ENCODE results near the gene IL24. TPM values are rescaled to one million over a fixed set of nuclear protein-coding genes. Genes with fewer than 3 reads are reported as not detected.

IL24 gene
- polyA plus RNA-seq, 1 of the 3 experiments (the other 2 are of a cell fraction), result 0.03 TPM

DNA sequence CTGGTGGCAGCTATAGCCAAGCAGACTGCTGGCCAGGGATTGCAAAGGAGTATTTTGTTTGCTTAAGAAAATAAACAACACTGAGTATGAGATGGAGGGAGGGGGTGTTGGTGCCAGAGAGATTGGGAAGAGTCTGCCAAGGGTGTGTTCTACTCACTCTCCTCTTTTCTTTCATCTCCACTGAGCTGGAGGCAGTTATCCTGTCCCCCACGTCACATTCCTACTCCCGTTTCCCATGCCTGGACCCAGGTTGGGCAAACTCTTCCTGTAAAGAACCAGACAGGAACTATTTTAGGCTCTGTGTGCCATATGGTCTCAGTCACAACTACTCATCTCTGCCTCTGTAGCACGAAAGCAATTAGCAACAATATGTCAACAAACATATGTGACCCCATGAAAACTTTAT is 1.4 kb upstream of the IL24 start (continued):
- TF ChIP-seq, protein P1, sequence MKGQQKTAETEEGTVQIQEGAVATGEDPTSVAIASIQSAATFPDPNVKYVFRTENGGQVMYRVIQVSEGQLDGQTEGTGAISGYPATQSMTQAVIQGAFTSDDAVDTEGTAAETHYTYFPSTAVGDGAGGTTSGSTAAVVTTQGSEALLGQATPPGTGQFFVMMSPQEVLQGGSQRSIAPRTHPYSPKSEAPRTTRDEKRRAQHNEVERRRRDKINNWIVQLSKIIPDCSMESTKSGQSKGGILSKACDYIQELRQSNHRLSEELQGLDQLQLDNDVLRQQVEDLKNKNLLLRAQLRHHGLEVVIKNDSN (IDR thresholded peaks at IDR 0.05; ENCODE audit: borderline replicate concordance, low read depth), result no peak
- no peak for TF ChIP-seq GATA2 (CRISPR knock-in tag; IDR thresholded peaks at IDR 0.05)
- TF ChIP-seq, protein P2, sequence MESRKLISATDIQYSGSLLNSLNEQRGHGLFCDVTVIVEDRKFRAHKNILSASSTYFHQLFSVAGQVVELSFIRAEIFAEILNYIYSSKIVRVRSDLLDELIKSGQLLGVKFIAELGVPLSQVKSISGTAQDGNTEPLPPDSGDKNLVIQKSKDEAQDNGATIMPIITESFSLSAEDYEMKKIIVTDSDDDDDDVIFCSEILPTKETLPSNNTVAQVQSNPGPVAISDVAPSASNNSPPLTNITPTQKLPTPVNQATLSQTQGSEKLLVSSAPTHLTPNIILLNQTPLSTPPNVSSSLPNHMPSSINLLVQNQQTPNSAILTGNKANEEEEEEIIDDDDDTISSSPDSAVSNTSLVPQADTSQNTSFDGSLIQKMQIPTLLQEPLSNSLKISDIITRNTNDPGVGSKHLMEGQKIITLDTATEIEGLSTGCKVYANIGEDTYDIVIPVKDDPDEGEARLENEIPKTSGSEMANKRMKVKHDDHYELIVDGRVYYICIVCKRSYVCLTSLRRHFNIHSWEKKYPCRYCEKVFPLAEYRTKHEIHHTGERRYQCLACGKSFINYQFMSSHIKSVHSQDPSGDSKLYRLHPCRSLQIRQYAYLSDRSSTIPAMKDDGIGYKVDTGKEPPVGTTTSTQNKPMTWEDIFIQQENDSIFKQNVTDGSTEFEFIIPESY (IDR thresholded peaks at IDR 0.05; ENCODE audit: borderline replicate concordance, low read depth), result no peak
- TF ChIP-seq MXI1 (IDR thresholded peaks at IDR 0.05; ENCODE audit: low read depth, low read length), result no peak

DNA sequence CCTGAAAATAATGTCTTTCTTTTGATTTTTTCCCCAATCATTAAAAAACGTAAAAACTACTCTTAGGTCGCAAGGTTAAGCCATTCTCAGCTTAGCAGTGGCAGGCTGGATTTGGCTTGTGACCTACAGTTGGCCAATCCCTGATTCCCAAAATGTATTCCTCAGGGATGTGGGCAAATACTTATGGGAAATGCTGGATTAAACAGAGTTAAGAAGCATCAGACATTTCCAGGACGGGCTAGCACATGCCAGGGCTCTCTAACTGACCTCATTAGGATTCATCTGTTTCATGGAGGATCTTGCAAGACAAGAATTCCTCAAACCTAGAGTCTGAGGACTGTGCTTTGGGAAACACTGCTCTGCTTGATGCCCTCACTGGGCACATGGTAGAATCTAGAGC is 982 bp upstream of the IL24 start:
- Histone ChIP-seq H3K79me2 (ENCODE audit: insufficient read depth) (no peaks in the 10 kb centered on the region), H2AFZ (ENCODE audit: low read depth) (no peak overlapping the region), H3K9me2 (no peaks in the 10 kb centered on the region), H4K20me1 (ENCODE audit: insufficient read depth) (no peaks in the 10 kb centered on the region), H3K36me3 (replicated peaks in 1 of 2; ENCODE audit: control insufficient read depth in 1 of 2, insufficient read depth in 2 of 2, low read length in 1 of 2) (no peaks in the 10 kb centered on the region), H3K27me3 (ENCODE audit: insufficient read depth) (no peaks in the 10 kb centered on the region), H3K4me2 (no peak overlapping the region), H3F3A (replicated peaks; ENCODE audit: insufficient read depth) (no peaks in the 10 kb centered on the region), H3K27ac (ENCODE audit: low read depth in 2 of 2, low read length in 1 of 2) (no peak overlapping the region), H3K9me3 (no peaks in the 10 kb centered on the region), H3K9ac (no peak overlapping the region), H3K4me3 (ENCODE audit: low read depth in 2 of 2, low read length in 1 of 2) (no peak overlapping the region), H3K4me1 (ENCODE audit: control insufficient read depth in 1 of 2, insufficient read depth in 2 of 2, low read depth in 1 of 2, low read length in 1 of 2) (no peaks in the 10 kb centered on the region)
- TF ChIP-seq, protein P1 (IDR thresholded peaks at IDR 0.05; ENCODE audit: borderline replicate concordance, low read depth), result no peak
- DNase-seq, result no peak
- ChIA-PET CTCF (interaction anchor here (1.2 to 5.9 kb wide), 5 partner anchors 9 to 170 kb away, joined by 4 to 32 read pairs (median 8); no protein-coding TSS in a partner anchor), POLR2A (no interaction called here)
- 88% methylated on average over 3 of the region's 3 CpGs for WGBS (ENCODE audit: low lambda C conversion rate)

DNA sequence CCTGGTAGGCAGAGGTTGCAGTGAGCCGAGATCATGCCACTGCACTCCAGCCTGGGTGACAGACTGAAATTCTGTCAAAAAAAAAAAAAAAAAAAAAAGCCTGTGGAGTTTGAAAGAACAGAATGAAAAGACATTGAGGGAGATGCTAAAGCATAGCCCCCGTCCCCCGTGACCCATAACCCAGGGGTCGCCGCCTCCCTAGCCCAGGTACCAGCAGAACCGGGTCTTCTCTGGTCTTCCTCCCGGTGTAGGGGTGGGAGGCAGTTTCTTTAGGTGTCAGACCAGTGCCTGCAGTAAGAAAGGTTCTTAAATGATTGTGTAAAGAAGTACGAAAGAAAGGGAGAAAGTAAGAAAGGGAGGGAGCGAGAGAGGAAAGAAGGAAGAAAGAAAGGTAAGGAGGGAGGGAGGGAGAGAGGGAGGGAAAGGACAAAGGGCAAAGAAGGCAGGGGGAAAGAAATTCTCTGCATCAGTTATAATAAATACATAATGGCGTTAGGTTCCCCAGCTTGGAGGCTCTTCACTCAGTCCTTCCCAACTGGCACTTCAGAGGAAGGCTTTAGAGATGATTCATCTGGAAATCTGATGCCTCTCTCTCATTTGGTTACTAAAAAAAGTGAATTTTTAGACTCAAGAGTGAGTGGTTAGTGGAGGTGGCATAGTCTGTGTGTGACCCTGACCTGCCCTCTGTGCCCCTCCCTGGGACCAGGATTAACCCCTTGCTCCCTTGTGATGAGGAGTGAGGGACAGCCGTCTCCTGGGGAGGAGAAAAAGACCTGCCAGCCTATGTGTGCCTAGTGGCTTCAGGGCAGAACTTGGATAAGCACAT is 1.1 kb downstream of the IL24 start:
- no peaks in the 10 kb centered on the region for H3K79me2 ChIP-seq (ENCODE audit: insufficient read depth)
- WGBS (ENCODE audit: low lambda C conversion rate), result 67% methylated on average over 11 of the region's 11 CpGs
- H3F3A ChIP-seq (replicated peaks; ENCODE audit: insufficient read depth), result no peaks in the 10 kb centered on the region
- no peaks in the 10 kb centered on the region for H4K20me1 ChIP-seq (ENCODE audit: insufficient read depth)
- no peak for DNase-seq
- no peak overlapping the region for H3K4me3 ChIP-seq (ENCODE audit: low read depth in 2 of 2, low read length in 1 of 2)
- H2AFZ ChIP-seq (ENCODE audit: low read depth), result peak overlapping the region; percentile 89; the same call in 1 of the 2 replicates
- H3K27me3 ChIP-seq (ENCODE audit: insufficient read depth), result no peaks in the 10 kb centered on the region
- no peak overlapping the region for H3K9ac ChIP-seq
- 0 out of 4 replicates have a peak overlapping the region, but pooled peaks of 1 of the 2 experiments have one; percentile 28 for H3K27ac ChIP-seq (ENCODE audit: low read depth in 2 of 2, low read length in 1 of 2)
- H3K9me3 ChIP-seq, result no peaks in the 10 kb centered on the region
- H3K4me1 ChIP-seq (ENCODE audit: control insufficient read depth in 1 of 2, insufficient read depth in 2 of 2, low read depth in 1 of 2, low read length in 1 of 2), result no peaks in the 10 kb centered on the region
- no peaks in the 10 kb centered on the region for H3K9me2 ChIP-seq
- peak overlapping the region; percentile 32; the same call in 1 of the 2 replicates for H3K4me2 ChIP-seq
- H3K36me3 ChIP-seq (replicated peaks in 1 of 2; ENCODE audit: control insufficient read depth in 1 of 2, insufficient read depth in 2 of 2, low read length in 1 of 2), result no peaks in the 10 kb centered on the region
- CTCF ChIA-PET, result interaction anchor here (1.6 to 5.9 kb wide), 3 partner anchors 10 to 164 kb away, joined by 6 to 32 read pairs (median 10); no protein-coding TSS in a partner anchor
- POLR2A ChIA-PET, result no interaction called here
- TF ChIP-seq GABPA (IDR thresholded peaks at IDR 0.05; ENCODE audit: low read depth), result no peak
- TF ChIP-seq FOXJ3 (CRISPR knock-in tag; IDR thresholded peaks at IDR 0.05), result no peak
- TF ChIP-seq, protein P1 (IDR thresholded peaks at IDR 0.05; ENCODE audit: borderline replicate concordance, low read depth), result no peak
- TF ChIP-seq JUND (IDR thresholded peaks at IDR 0.05), result peak; percentile 74
- no peak for TF ChIP-seq EZH2phosphoT487 (IDR thresholded peaks at IDR 0.05; ENCODE audit: borderline replicate concordance, low read depth)
- no peak for TF ChIP-seq RCOR1 (IDR thresholded peaks at IDR 0.05; ENCODE audit: low read length)
- peak; percentile 70; the same call in 1 of the 2 replicates for TF ChIP-seq MEF2A (IDR thresholded peaks at IDR 0.05; ENCODE audit: borderline replicate concordance, low read depth)
- no peak for TF ChIP-seq GATA2 (CRISPR knock-in tag; IDR thresholded peaks at IDR 0.05)
- TF ChIP-seq YY1 (IDR thresholded peaks at IDR 0.05; ENCODE audit: low read depth), result peak; percentile 47; the same call in 1 of the 2 replicates
- TF ChIP-seq NRF1 (IDR thresholded peaks at IDR 0.05; ENCODE audit: low read depth, low read length), result no peak
- peak; percentile 85 for TF ChIP-seq RXRA (IDR thresholded peaks at IDR 0.05; ENCODE audit: borderline replicate concordance, low read depth)
- TF ChIP-seq TEAD4 (IDR thresholded peaks at IDR 0.05; ENCODE audit: borderline replicate concordance, insufficient read depth), result no peak
- TF ChIP-seq, protein P3, sequence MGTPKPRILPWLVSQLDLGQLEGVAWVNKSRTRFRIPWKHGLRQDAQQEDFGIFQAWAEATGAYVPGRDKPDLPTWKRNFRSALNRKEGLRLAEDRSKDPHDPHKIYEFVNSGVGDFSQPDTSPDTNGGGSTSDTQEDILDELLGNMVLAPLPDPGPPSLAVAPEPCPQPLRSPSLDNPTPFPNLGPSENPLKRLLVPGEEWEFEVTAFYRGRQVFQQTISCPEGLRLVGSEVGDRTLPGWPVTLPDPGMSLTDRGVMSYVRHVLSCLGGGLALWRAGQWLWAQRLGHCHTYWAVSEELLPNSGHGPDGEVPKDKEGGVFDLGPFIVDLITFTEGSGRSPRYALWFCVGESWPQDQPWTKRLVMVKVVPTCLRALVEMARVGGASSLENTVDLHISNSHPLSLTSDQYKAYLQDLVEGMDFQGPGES (IDR thresholded peaks at IDR 0.05; ENCODE audit: low read depth, low read length), result no peak

All from SK-N-SH (cell line).